Natural killer cell treated with Interleukin-12 subunit alpha and Interleukin-12 subunit beta and Interleukin-15 and Interleukin-18, amount 100 ng/mL, for 72 hours (primary cell): ENCODE measurements around the gene AKAP6. TPM values are rescaled to one million over a fixed set of nuclear protein-coding genes. Genes with fewer than 3 reads are reported as not detected.

Experiments
- ATAC-seq, 2 donors: fragments of 150-1000 bp; cut with Tn5 transposase in 1 of 2; sonication (Bioruptor Pico), chemical (Tn5 transposase) in 1 of 2; 2 replicates each; pipeline ENCODE4 v1.10.0; 2021
- DNase-seq: peaks from one replicate; pipeline ENCODE4 v3.0.0; 2022; ENCODE audit warnings: low spot score
- H3K27ac Mint-ChIP-seq, 2 donors: 1 replicate in 1 of 2; 2 replicates in 1 of 2; pipeline ENCODE4 v1.8.0; 2022; ENCODE audit warnings: mixed read lengths in 2 of 2, mild to moderate bottlenecking in 1 of 2, moderate library complexity in 1 of 2
- H3K27me3 Mint-ChIP-seq, 2 donors: 1 replicate in 1 of 2; 2 replicates in 1 of 2; pipeline ENCODE4 v1.8.0; 2022; ENCODE audit warnings: mixed read lengths in 2 of 2
- H3K36me3 Mint-ChIP-seq: one replicate; pipeline ENCODE4 v1.8.0; 2022; ENCODE audit warnings: mixed read lengths
- H3K4me1 Mint-ChIP-seq, 2 donors: 1 replicate in 1 of 2; 2 replicates in 1 of 2; pipeline ENCODE4 v1.8.0; 2022; ENCODE audit warnings: low read depth in 2 of 2, mixed read lengths in 2 of 2, mild to moderate bottlenecking in 1 of 2
- H3K4me3 Mint-ChIP-seq: one replicate; pipeline ENCODE4 v1.8.0; 2022; ENCODE audit warnings: mixed read lengths
- H3K9me3 Mint-ChIP-seq: 2 replicates; pipeline ENCODE4 v1.8.0; 2022; ENCODE audit warnings: mixed read lengths
- total RNA-seq, 2 donors: library from RNA; stranded (reverse); gene quantifications; one replicate each; pipeline ENCODE4 v1.2.3, GENCODE V29; 2022

The AKAP6 gene
- total RNA-seq, 2 donors from 2014 or later: 0.31 TPM; not detected in 1

- Mint-ChIP-seq H3K27me3 (peaks cover 4 to 7% of the 10 kb centered on the region in 2 donors), H3K36me3 (no peaks in the 10 kb centered on the region), H3K4me1 (no peaks in the 10 kb centered on the region), H3K4me3 (no peak overlapping the region), H3K9me3 (no peaks in the 10 kb centered on the region), H3K27ac (no peak overlapping the region)
- ATAC-seq (no peak), DNase-seq (no peak)
Measured at GRCh38 chr14:32318087-32318795, 10.9 kb upstream of the AKAP6 start.

GRCh38 chr14:32319368-32320049 lies 9.6 kb upstream of the AKAP6 start:
- Mint-ChIP-seq H3K36me3 (no peaks in the 10 kb centered on the region), H3K4me1 (no peaks in the 10 kb centered on the region), H3K27me3 (peaks cover 7% of the 10 kb centered on the region in 2 donors), H3K4me3 (no peak overlapping the region), H3K9me3 (peaks cover under 1% of the 10 kb centered on the region), H3K27ac (no peak overlapping the region)
- no peak for DNase-seq
- ATAC-seq: no peak

DNA sequence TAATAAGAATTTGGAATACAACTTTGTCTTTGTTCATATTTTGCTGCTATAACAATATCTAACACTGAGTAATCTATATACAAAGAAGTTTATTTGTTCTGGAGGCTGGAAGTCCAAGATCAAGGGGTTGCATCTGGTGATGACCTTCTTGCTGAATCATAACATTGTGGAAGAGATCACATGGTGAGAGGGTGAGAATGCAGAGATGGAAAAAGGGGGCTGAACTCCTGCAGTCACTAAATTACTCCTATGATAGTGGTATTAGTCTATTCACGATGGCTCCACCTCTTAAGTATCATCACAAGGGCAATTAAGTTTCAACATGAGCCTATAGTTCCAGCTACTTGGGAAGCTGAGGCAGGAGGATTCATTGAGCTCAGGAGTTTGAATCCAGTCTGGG lies 4.5 kb upstream of the AKAP6 start:
- H3K27ac Mint-ChIP-seq: no peak overlapping the region
- H3K27me3 Mint-ChIP-seq: peaks cover 0 to 3% of the 10 kb centered on the region in 2 donors
- no peaks in the 10 kb centered on the region for H3K36me3 Mint-ChIP-seq
- H3K9me3 Mint-ChIP-seq: peaks cover 6% of the 10 kb centered on the region
- no peaks in the 10 kb centered on the region for H3K4me1 Mint-ChIP-seq
- ATAC-seq (no peak), DNase-seq (no peak)
- H3K4me3 Mint-ChIP-seq: no peak overlapping the region

- no peaks in the 10 kb centered on the region for H3K4me1 Mint-ChIP-seq
- no peak for ATAC-seq
- peaks cover 6% of the 10 kb centered on the region for H3K9me3 Mint-ChIP-seq
Measured at GRCh38 chr14:32327255-32327961, 1.7 kb upstream of the AKAP6 start.

GRCh38 chr14:32329690-32330285 lies 690 bp downstream of the AKAP6 start:
- ATAC-seq (no peak), DNase-seq (no peak)
- no peak overlapping the region for H3K4me3 Mint-ChIP-seq
- H3K27me3 Mint-ChIP-seq: no peaks in the 10 kb centered on the region
- H3K27ac Mint-ChIP-seq: no peak overlapping the region
- peaks cover 3% of the 10 kb centered on the region for H3K9me3 Mint-ChIP-seq
- no peaks in the 10 kb centered on the region for H3K4me1 Mint-ChIP-seq
- no peaks in the 10 kb centered on the region for H3K36me3 Mint-ChIP-seq

More at GRCh38 chr14:32327255-32327961, 1.7 kb upstream of the AKAP6 start:
- Mint-ChIP-seq H3K27ac (no peak overlapping the region), H3K27me3 (peaks cover 0 to 3% of the 10 kb centered on the region in 2 donors), H3K4me3 (no peak overlapping the region), H3K36me3 (no peaks in the 10 kb centered on the region)
- DNase-seq: no peak

- Mint-ChIP-seq H3K27me3 (no peaks in the 10 kb centered on the region), H3K4me3 (no peak overlapping the region), H3K36me3 (no peaks in the 10 kb centered on the region), H3K27ac (no peak overlapping the region), H3K9me3 (peaks cover 3% of the 10 kb centered on the region), H3K4me1 (no peaks in the 10 kb centered on the region)
- ATAC-seq: no peak
- no peak for DNase-seq
Measured at GRCh38 chr14:32330351-32331111, 1.4 kb downstream of the AKAP6 start.

DNA sequence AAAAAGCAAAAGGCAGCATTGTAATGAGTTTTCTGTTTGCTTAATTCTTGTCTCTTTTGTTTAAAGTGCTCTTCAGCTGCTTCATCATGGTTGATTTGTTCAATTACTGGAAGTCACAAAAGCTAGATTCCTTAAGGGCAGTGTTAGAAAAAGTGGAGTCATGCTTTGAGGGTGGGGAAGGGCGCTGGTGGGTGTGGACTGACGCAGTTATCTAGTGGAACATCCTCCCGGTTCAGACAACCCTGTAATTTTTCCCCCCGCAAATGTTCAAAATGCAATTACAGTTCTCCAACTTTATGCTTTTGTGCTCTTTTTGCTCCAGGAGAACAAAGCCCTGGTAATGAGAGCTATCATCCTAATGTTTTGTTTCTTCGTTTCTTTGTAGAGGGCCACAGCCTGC lies 2.1 kb downstream of the AKAP6 start:
- no peak overlapping the region for H3K27ac Mint-ChIP-seq
- H3K4me3 Mint-ChIP-seq: no peak overlapping the region
- ATAC-seq: no peak

DNA sequence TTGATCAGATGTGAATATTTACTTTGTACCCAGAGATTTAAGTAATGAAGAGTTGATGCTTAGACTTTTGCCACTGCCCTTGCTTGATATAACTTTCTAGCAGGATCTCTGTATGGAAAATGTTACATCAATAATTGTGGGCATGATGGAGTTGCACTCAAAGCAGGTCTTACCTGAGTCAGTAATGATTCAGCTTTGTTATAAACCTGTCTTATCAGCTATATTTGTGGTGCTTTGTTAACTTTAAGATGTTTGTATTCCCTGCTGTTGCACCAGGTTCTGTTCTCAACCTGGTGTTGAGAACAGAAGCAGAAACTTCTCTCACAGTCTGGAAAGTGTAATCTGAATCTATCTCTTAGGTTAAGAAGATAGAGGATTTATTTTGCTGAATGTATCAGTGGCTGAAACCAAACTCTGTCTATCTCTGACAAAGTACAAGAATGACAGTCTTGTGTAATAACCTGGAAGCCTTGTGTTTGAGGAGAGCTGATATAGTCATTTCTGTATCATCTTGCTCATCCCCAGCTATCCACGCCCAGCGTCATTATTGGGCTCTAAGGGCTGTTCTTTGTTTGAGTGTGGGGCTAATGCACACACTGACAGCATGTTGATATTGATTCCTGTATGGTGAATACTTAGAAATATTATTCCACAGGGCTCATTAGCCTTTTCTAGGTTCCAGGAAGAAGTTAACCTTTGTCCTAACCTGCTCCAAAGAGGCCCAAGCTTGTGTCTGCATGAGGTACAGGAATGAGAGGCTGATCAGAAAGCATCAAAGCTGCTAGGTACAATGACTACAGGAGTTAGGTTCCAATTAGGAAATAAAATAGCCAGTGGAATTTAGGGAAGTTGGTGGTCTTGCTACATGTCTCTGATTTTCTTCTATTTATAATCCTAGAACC lies 3.6 kb downstream of the AKAP6 start:
- Mint-ChIP-seq H3K4me3 (no peak overlapping the region), H3K27ac (no peak overlapping the region), H3K4me1 (no peaks in the 10 kb centered on the region), H3K27me3 (no peaks in the 10 kb centered on the region), H3K36me3 (no peaks in the 10 kb centered on the region), H3K9me3 (no peaks in the 10 kb centered on the region)
- ATAC-seq: no peak
- DNase-seq: no peak

More for the DNA sequence above, 2.1 kb downstream of the AKAP6 start:
- Mint-ChIP-seq H3K9me3 (peaks cover 2% of the 10 kb centered on the region), H3K4me1 (no peaks in the 10 kb centered on the region), H3K27me3 (no peaks in the 10 kb centered on the region), H3K36me3 (no peaks in the 10 kb centered on the region)
- no peak for DNase-seq

DNA sequence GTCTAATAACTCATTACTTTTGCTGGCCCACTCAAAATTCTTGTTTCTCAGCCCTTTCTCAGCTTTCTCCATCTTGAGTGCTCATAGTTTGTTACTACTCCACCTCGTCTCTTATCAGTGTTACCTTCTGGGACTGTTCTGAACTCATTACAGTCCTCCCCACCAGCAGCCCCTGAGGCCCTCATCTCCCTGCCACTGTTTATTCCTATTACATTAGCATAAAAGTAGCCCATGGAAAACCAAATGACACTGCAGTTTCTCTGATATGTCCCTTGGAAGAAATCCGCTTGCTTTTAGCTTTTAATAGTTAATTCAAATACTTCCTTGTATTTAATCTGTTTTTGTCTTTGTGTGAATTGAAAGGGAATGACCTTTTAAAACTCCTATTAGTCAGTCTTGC lies 7.6 kb downstream of the AKAP6 start:
- peaks cover 0 to 7% of the 10 kb centered on the region in 2 donors for H3K27me3 Mint-ChIP-seq
- no peak overlapping the region for H3K27ac Mint-ChIP-seq
- DNase-seq (no peak), ATAC-seq (no peak)
- H3K36me3 Mint-ChIP-seq: no peaks in the 10 kb centered on the region
- no peaks in the 10 kb centered on the region for H3K9me3 Mint-ChIP-seq
- H3K4me3 Mint-ChIP-seq: no peak overlapping the region
- no peaks in the 10 kb centered on the region for H3K4me1 Mint-ChIP-seq

GRCh38 chr14:32337759-32338158 lies 8.7 kb downstream of the AKAP6 start:
- Mint-ChIP-seq H3K9me3 (no peaks in the 10 kb centered on the region), H3K4me3 (no peak overlapping the region), H3K27me3 (peaks cover 0 to 13% of the 10 kb centered on the region in 2 donors), H3K27ac (no peak overlapping the region), H3K4me1 (no peaks in the 10 kb centered on the region), H3K36me3 (no peaks in the 10 kb centered on the region)
- no peak for DNase-seq
- no peak for ATAC-seq

- Mint-ChIP-seq H3K36me3 (no peaks in the 10 kb centered on the region), H3K27me3 (peaks cover 0 to 13% of the 10 kb centered on the region in 2 donors), H3K4me1 (no peaks in the 10 kb centered on the region), H3K4me3 (no peak overlapping the region), H3K27ac (no peak overlapping the region), H3K9me3 (no peaks in the 10 kb centered on the region)
- no peak for DNase-seq
- ATAC-seq: no peak
Measured at GRCh38 chr14:32339188-32339587, 10.1 kb downstream of the AKAP6 start.

- Mint-ChIP-seq H3K4me3 (no peak overlapping the region), H3K27ac (no peak overlapping the region), H3K4me1 (no peaks in the 10 kb centered on the region), H3K36me3 (no peaks in the 10 kb centered on the region), H3K9me3 (no peaks in the 10 kb centered on the region), H3K27me3 (peaks cover 0 to 13% of the 10 kb centered on the region in 2 donors)
- ATAC-seq (no peak), DNase-seq (no peak)
Measured at GRCh38 chr14:32341947-32342846, 13.1 kb downstream of the AKAP6 start.
